HepG2 (cell line): ENCODE results near the gene ST6GALNAC2. TPM values are rescaled to one million over a fixed set of nuclear protein-coding genes. Genes with fewer than 3 reads are reported as not detected.
A peak's percentile ranks its signal among the peaks of the same experiment; 100 is the strongest.

Experiments used
- BCL3 ChIP-seq: sonication (generic); formaldehyde crosslinking; IDR thresholded peaks from 2 replicates; pipeline ENCODE4 v1.5.1; 2020; ENCODE audit warnings: mild to moderate bottlenecking, missing genetic modification reagents, moderate library complexity
- GATAD2A ChIP-seq: IDR thresholded peaks from 2 replicates; pipeline ENCODE4 v1.6.1; 2016
- GMEB2 ChIP-seq: IDR thresholded peaks from 2 replicates; pipeline ENCODE4 v1.6.1; 2016; ENCODE audit warnings: missing biosample characterization, missing genetic modification reagents, low read depth
- HOXA9 ChIP-seq: sonication (generic); formaldehyde crosslinking; IDR thresholded peaks from 2 replicates; pipeline ENCODE4 v1.8.1; 2022; ENCODE audit warnings: missing genetic modification reagents, mild to moderate bottlenecking, moderate library complexity, borderline replicate concordance
- NR2C2 ChIP-seq: sonication (generic); formaldehyde crosslinking; IDR thresholded peaks from 2 replicates; pipeline ENCODE4 v1.4.0; 2020; ENCODE audit warnings: missing genetic modification reagents, mild to moderate bottlenecking, moderate library complexity, borderline replicate concordance
- PHF20 ChIP-seq: sonication (generic); formaldehyde crosslinking; IDR thresholded peaks from 2 replicates; pipeline ENCODE4 v1.5.0; 2020; ENCODE audit warnings: mild to moderate bottlenecking, missing genetic modification reagents
- PHF21A ChIP-seq: sonication (generic); formaldehyde crosslinking; IDR thresholded peaks from 2 replicates; pipeline ENCODE4 v1.5.0; 2020; ENCODE audit warnings: mild to moderate bottlenecking, missing genetic modification reagents
- RARG ChIP-seq: sonication (generic); formaldehyde crosslinking; IDR thresholded peaks from 2 replicates; pipeline ENCODE4 v1.4.0; 2020; ENCODE audit warnings: low read depth, mild to moderate bottlenecking, missing genetic modification reagents
- RELA ChIP-seq: sonication (generic); formaldehyde crosslinking; IDR thresholded peaks from 2 replicates; pipeline ENCODE4 v1.4.0; 2020; ENCODE audit warnings: missing genetic modification reagents
- SOX5 ChIP-seq: IDR thresholded peaks from 2 replicates; pipeline ENCODE4 v1.6.1; 2016; ENCODE audit warnings: borderline replicate concordance
- SRY ChIP-seq: sonication (generic); formaldehyde crosslinking; IDR thresholded peaks from 2 replicates; pipeline ENCODE4 v1.8.0; 2022; ENCODE audit warnings: mild to moderate bottlenecking, missing genetic modification reagents
- XBP1 ChIP-seq: sonication (generic); formaldehyde crosslinking; IDR thresholded peaks from 2 replicates; pipeline ENCODE4 v1.5.0; 2020; ENCODE audit warnings: missing genetic modification reagents
- ZBTB2 ChIP-seq: sonication (generic); formaldehyde crosslinking; IDR thresholded peaks from 2 replicates; pipeline ENCODE4 v1.8.0; 2022; ENCODE audit warnings: low read depth, missing genetic modification reagents
- ZKSCAN1 ChIP-seq: fragments of 150-350 bp; IDR thresholded peaks from 2 replicates; pipeline ENCODE4 v1.6.1; 2014; ENCODE audit warnings: low read length
- ZNF225 ChIP-seq: sonication (generic); formaldehyde crosslinking; IDR thresholded peaks from 2 replicates; pipeline ENCODE4 v1.4.0; 2020; ENCODE audit warnings: mild to moderate bottlenecking, missing genetic modification reagents
- ZNF317 ChIP-seq: sonication (generic); formaldehyde crosslinking; IDR thresholded peaks from 2 replicates; pipeline ENCODE4 v1.5.0; 2020; ENCODE audit warnings: mild to moderate bottlenecking, missing genetic modification reagents
- ZNF598 ChIP-seq: sonication (generic); formaldehyde crosslinking; IDR thresholded peaks from 2 replicates; pipeline ENCODE4 v1.5.1; 2020; ENCODE audit warnings: mild to moderate bottlenecking, missing genetic modification reagents, borderline replicate concordance
- ZNF766 ChIP-seq: sonication (generic); formaldehyde crosslinking; IDR thresholded peaks from 2 replicates; pipeline ENCODE4 v1.5.0; 2020; ENCODE audit warnings: missing genetic modification reagents, borderline replicate concordance
- ZNF792 ChIP-seq: IDR thresholded peaks from 2 replicates; pipeline ENCODE4 v1.6.1; 2016
- ZSCAN9 ChIP-seq: IDR thresholded peaks from 2 replicates; pipeline ENCODE4 v1.6.1; 2016; ENCODE audit warnings: borderline replicate concordance
- polyA plus RNA-seq, 8 experiments: library from polyadenylated mRNA; depleted of rRNA in 3 of 8; stranded (reverse) in 7 of 8; unstranded in 1 of 8; fragments of >200 nt; fragmentation: Illumina TruSeq in 4 of 8; extraction: Trizol in 4 of 8; gene quantifications; 2 replicates each; pipeline versions ENCODE4 v1.2.1 to v1.2.3, GENCODE V29; 2011 to 2016; ENCODE audit warnings: low read depth in 4 of 8, missing spikeins in 1 of 8, mixed read lengths in 1 of 8; ENCODE audit not compliant: insufficient read depth in 1 of 8
- total RNA-seq, 5 experiments: library from RNA; depleted of rRNA; stranded (reverse); fragments of >200 nt; fragmentation: Illumina TruSeq; extraction: Trizol; gene quantifications; 2 replicates each; pipeline ENCODE4 v1.2.3, GENCODE V29; 2016; ENCODE audit warnings: low read depth in 1 of 5
- TF ChIP-seq, protein P1 (sequence below): sonication (generic); formaldehyde crosslinking; IDR thresholded peaks from 2 replicates; pipeline ENCODE4 v1.4.0; 2020; ENCODE audit warnings: missing genetic modification reagents, low read depth, mild to moderate bottlenecking, borderline replicate concordance
- TF ChIP-seq, protein P2 (sequence below): sonication (generic); formaldehyde crosslinking; IDR thresholded peaks from 2 replicates; pipeline ENCODE4 v1.4.0; 2020; ENCODE audit warnings: missing genetic modification reagents

Gene ST6GALNAC2
- total and polyA plus RNA-seq, 2 of the 13 experiments (the other 11 are each of a cell fraction or from before 2014, with no cell fraction given), result 0.12 to 0.49 TPM

DNA sequence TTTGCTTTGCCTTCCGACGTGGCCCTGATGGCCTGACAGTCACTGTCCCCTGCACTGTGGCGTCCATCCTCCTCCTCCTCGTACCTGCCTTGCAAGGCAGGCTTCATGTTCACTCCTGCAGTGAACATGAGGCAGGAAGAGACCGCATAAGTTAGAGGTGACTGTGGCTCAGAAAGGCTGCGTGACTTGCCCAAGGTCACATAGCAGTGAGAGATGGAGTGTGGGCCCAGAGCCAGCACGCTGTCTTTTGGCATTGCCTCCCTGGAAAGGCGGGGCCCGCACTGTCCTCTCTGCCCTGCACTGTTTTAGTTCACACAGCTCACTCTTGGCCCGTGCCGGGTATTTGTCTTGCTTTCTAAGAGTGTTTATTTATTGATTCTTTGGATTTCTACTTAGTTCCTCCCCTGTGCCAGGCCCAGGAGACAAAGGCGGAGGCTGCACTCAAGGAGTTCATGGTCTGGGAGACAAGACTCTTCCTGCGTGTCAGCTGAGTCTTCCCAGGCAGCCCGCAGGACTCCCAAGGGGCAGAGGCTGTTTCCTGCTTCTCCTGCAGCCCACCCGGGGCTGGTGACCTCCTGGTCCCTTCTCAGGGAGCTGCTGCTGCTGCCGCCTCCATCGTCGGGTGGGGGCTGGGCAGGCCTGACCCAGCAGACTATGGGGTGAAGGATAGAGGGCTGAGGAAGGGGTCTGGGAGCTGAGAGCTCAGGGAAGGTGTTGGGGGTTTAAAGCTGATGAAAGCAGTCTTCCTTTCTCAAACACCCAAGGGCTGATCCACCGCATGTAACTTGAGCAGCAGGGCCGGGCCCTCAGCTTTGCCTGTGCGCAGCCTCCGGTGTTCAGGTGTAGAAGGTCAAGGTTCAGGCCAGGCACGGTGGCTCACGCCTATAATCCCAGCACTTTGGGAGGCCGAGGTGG, 60.8 kb downstream of the ST6GALNAC2 start (continued):
- TF ChIP-seq, protein P1, sequence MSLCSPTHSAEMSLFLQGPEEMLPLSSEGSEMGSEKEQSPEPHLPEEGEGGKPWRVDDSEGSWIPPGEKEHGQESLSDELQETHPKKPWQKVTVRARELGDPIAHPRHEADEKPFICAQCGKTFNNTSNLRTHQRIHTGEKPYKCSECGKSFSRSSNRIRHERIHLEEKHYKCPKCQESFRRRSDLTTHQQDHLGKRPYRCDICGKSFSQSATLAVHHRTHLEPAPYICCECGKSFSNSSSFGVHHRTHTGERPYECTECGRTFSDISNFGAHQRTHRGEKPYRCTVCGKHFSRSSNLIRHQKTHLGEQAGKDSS, result peak; percentile 55; the same call in 1 of the 2 replicates
- TF ChIP-seq RELA (no peak), PHF20 (CRISPR knock-in tag) (0 out of 2 replicates have a peak, but pooled peaks have one; percentile 44), GATAD2A (peak; percentile 71; the same call in 1 of the 2 replicates), NR2C2 (CRISPR knock-in tag) (peak; percentile 90), SRY (CRISPR knock-in tag) (no peak), RARG (CRISPR knock-in tag) (no peak), ZNF766 (CRISPR knock-in tag) (no peak), ZNF317 (CRISPR knock-in tag) (no peak), XBP1 (CRISPR knock-in tag) (no peak), ZSCAN9 (CRISPR knock-in tag) (no peak), ZNF598 (CRISPR knock-in tag) (no peak; the same call in 1 of the 2 replicates), GMEB2 (CRISPR knock-in tag) (no peak), ZNF225 (CRISPR knock-in tag) (peak; percentile 34; the same call in 1 of the 2 replicates), HOXA9 (CRISPR knock-in tag) (no peak), SOX5 (CRISPR knock-in tag) (peak; percentile 43; the same call in 1 of the 2 replicates), ZNF792 (CRISPR knock-in tag) (no peak; the same call in 1 of the 2 replicates), PHF21A (CRISPR knock-in tag) (peak; percentile 88), ZKSCAN1 (no peak), BCL3 (no peak), ZBTB2 (no peak)
- TF ChIP-seq, protein P2, sequence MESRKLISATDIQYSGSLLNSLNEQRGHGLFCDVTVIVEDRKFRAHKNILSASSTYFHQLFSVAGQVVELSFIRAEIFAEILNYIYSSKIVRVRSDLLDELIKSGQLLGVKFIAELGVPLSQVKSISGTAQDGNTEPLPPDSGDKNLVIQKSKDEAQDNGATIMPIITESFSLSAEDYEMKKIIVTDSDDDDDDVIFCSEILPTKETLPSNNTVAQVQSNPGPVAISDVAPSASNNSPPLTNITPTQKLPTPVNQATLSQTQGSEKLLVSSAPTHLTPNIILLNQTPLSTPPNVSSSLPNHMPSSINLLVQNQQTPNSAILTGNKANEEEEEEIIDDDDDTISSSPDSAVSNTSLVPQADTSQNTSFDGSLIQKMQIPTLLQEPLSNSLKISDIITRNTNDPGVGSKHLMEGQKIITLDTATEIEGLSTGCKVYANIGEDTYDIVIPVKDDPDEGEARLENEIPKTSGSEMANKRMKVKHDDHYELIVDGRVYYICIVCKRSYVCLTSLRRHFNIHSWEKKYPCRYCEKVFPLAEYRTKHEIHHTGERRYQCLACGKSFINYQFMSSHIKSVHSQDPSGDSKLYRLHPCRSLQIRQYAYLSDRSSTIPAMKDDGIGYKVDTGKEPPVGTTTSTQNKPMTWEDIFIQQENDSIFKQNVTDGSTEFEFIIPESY (CRISPR knock-in tag), result no peak; the same call in 1 of the 2 replicates
